Ishikawa (cell line): ENCODE data around the gene RIN3.

ENCODE experiments used
- CEBPB ChIP-seq: IDR thresholded peaks from 2 replicates; pipeline ENCODE4 v1.6.1; 2012
- CREB1 ChIP-seq: IDR thresholded peaks from 2 replicates; pipeline ENCODE4 v1.6.1; 2012; ENCODE audit warnings: low read depth
- EGR1 ChIP-seq: IDR thresholded peaks from 2 replicates; pipeline ENCODE4 v1.6.1; 2012
- EP300 ChIP-seq: IDR thresholded peaks from 2 replicates; pipeline ENCODE4 v1.6.1; 2012; ENCODE audit warnings: borderline replicate concordance
- MAX ChIP-seq: IDR thresholded peaks from 2 replicates; pipeline ENCODE4 v1.6.1; 2012
- RAD21 ChIP-seq: IDR thresholded peaks from 2 replicates; pipeline ENCODE4 v1.6.1; 2012; ENCODE audit warnings: low read depth
- REST ChIP-seq: IDR thresholded peaks from 2 replicates; pipeline ENCODE4 v1.6.1; 2012; ENCODE audit warnings: low read depth, mild to moderate bottlenecking
- TAF1 ChIP-seq: IDR thresholded peaks from 2 replicates; pipeline ENCODE4 v1.6.1; 2012; ENCODE audit warnings: low read depth, mild to moderate bottlenecking
- USF1 ChIP-seq: IDR thresholded peaks from 2 replicates; pipeline ENCODE4 v1.6.1; 2012

GRCh38 chr14:92641306-92641705, 127.7 kb downstream of the RIN3 start:
- no peak for TF ChIP-seq TAF1
- TF ChIP-seq EP300, result no peak
- TF ChIP-seq RAD21, result no peak
- no peak for TF ChIP-seq REST
- no peak for TF ChIP-seq USF1
- TF ChIP-seq MAX, result no peak
- TF ChIP-seq CEBPB, result no peak
- no peak for TF ChIP-seq EGR1
- TF ChIP-seq CREB1, result no peak
